Activated T-helper 1 cell treated with Interleukin-2 at 50 U/mL for 16 hours (primary cell): Measurements from ENCODE around the gene STRN4.
"Not testable (repeated sequence)": the region's sequence is repeated elsewhere in the genome, so short reads cannot be mapped to it uniquely, and the experiment has no call there.

ENCODE experiments used
- DNase-seq: peaks from one replicate; pipeline ENCODE4 v3.0.0-alpha.2; 2020; ENCODE audit warnings: low read depth

STRN4 gene

DNA sequence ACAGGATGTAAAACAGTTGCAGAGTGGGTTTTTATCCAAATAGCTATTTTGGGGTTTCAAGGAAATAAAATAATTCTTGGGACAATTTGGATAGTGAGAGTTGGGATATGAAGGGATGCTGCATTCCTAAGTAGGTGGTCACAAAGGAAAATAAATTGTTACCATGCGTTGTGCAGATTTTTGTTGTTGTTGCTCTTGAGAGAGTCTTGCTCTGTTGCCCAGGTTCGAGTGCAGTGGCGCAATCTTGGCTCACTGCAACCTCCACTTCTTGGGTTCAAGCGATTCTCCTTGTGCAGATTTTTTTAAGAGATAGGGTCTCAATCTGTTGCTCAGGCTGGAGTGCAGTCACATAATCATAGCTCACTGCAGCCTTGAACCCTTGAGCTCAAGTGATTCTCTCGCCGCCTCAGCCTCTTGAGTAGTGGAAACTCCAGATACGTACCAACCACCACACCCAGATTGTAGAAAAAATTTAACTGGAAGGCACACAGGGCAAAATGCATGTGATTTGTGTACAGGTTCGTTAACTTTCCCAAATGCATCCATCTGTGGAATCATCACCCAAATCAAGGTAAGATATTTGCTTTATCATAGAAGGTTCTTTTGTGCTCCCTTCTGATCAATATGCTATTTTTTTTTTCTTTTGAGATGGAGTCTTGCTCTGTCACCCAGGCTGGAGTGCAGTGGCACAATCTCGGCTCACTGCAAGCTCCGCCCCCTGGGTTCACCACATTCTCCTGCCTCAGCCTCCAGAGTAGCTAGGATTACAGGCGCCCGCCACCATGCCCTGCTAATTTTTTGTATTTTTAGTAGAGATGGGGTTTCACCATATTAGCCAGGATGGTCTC lies 26.1 kb upstream of the STRN4 start:
- DNase-seq, result no peak

DNA sequence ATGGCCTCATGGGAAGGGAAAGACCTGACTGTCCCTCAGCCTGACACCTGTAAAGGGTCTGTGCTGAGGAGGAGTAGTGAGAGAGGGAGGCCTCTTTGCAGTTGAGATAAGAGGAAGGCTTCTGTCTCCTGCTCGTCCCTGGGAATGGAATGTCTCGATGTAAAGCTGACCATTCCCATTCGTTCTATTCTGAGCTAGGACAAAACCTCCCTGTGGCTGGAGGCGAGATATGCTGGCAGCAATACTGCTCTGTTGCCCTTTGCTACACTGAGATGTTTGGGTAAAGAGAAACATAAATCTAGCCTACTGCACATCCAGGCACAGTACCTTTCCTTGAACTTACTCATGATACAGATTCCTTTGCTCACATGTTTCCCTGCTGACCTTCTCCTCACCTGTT lies 22.5 kb upstream of the STRN4 start:
- not testable (repeated sequence) for DNase-seq

DNA sequence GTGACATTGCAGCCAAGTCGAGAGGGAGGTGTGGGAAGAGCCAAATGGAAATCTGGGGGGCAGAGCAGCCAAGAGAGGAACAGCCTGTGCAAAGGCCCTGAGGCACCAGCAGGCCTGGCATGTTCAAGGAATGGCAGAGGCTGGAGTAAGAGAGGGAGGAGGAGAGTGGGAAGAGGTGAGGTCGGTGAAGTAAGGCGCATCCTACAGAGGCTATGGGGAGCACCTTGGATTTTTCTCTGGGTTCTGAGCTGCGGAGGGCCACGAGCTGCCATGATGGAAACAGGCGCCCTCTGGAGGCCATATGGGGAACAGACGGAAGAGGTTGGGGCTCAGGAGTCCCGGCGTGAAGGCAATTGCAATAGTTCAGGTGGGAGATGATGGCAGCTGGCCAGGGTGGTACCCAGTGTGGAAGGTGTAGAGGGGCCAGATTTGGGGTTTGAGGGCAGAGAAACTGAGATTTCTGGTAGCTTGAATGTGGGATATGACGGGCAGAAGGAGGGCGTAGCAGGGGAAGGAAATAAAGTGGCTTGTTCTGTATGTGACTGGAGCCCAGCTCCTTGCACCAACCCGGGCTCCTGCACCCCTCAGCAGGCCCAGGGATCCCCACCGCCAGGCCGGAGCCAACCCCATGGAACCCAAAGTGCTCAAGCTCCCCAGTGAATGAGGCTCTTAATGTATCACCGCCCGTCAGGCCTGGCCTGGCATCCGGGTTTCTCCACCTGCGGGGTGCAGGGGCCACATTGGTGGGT lies 20.5 kb upstream of the STRN4 start:
- DNase-seq, result no peak

DNA sequence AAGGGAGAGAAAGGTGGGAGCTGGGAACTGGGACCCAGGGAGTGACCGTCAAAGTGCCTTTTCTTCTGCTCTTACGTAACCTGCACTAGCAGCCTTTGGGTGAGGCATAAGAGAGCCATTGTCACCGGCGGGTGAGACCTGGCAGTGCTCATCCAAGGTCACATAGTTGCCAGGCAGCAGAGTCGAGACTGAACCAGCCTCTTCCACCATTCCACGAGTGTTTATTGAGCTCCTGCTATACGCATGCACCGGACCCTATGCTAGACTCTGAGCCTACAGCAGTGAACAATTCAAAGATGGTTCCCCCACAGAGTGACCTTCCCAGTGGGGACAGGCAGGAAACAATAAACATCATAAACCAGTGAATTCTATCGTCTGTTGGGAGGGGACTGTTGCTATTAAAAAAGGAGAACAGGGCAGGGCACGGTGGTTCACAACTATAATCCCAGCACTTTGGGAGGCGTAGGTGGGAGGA lies 18.6 kb upstream of the STRN4 start:
- no peak for DNase-seq

DNA sequence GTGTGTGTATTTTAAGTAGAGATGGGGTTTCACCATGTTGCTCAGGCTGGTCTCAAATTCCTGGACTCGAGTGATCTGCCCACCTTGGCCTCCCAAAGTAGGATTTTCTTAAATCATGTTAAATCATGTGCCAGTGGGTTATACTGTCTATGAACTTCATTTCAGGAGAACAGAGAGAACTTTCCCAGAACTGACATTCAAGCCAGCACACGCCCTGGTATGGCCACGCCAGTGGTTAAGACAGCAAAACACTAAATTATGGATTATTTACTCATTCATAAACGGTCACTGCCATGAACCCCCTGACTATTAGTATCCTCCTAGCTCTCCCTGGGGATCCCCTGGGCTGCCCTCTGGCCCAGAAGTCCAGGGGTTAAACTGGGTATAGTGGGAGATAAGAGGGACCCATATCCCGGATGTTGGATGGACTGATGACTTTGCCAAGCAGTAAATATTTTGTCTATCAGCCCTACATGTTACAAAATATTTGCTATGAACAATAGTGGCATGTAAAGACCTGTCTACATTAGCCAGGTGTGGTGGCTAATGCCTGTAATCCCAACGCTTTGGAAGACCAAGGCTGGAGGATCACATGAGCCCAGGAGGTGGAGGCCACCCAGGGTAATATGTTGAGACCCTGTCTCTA lies 16.1 kb upstream of the STRN4 start:
- DNase-seq, result no peak

DNA sequence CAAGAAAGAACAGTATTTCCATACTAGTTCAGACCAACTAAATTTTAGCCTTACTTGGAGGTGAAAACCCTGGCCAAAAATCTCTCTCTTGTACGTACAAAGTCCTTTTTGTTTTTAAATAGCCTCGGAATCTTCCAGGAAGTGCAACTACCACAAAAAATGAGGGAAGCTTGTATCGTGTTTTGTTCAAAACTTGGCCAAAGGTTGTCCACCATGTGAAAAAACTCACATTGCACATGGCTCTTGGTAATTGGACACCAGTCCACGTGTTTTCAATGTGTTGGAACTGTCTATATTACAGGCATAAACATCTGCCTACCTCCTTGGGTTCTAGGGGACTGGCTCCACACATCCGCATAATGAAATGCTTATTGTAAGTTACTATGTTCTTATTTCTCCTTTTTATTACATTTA lies 15.2 kb upstream of the STRN4 start:
- DNase-seq, result no peak

DNA sequence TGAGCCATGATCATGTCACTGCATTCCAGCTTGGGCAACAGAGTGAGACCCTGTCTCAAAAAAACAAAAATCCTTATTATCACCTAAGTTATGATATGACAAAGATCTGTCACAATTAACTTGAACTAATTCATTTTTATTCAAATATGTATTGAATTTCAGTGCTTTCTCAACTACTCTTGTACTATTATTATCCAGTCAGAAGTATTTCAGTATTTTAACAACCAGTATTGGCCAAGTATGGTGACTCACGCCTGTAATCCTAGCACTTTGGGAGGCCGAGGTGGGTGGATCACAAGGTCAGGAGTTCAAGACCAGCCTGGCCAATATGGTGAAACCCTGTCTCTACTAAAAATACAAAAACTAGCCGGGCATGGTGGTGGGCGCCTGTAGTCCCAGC lies 14.6 kb upstream of the STRN4 start:
- DNase-seq, result not testable (repeated sequence)

DNA sequence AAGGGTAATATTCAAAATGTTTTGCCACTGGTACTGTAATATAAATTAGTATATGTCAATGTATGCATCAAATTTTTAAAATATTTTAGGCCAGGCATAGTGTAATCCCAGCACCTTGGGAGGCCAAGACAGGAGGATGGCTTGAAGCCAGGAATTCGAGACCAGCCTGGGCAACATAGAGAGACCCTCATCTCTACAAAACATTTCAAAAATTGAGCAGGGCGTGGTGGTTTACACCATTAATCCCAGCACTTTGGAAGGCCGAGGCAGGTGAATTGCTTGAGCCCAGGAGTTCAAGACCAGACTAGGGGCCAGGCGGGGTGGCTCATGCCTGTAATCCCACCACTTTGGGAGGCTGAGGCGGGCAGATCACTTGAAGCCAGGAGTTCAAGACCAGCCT lies 14.1 kb upstream of the STRN4 start:
- no peak for DNase-seq

DNA sequence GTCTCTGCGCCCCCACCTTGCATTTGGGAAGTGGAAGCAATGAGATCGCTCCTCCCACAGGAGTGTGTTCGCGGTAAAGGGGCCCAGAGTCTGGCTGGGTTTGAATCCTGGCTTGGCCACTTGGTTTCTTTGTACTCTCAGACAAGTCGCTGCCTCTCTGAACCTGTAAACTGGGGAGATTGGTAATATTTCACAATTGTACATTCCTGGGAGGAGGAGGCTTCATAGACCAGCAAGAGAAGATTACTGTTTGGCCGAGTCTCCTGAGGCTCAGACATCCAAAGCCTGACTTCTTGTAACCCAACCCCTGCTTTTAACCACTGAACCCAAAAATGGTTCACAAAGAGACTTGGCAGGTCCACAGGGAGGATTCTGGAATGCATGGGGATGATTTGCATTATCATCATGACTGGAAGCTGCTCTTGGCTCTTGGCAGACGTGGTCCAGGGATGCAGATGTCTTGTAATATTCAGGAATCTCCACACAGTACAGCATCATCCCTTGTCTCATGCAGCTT lies 13.6 kb upstream of the STRN4 start:
- DNase-seq, result no peak

DNA sequence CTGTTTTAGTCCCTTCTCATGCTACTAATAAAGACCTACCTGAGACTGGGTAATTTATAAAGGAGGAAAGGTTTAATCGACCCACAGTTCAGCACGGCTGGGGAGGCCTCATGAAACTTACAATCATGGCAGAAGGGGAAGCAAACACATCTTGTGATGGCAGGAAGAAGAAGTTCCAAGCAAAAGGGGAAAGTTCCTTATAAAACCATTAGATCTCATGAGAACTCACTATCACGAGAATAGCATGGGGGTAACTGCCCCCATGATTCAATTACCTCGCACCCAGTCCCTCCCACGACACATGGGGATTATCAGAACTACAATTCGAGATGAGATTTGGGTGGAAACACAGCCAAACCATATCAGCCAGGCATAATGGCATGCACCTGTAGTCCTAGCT lies 13.0 kb upstream of the STRN4 start:
- no peak for DNase-seq

DNA sequence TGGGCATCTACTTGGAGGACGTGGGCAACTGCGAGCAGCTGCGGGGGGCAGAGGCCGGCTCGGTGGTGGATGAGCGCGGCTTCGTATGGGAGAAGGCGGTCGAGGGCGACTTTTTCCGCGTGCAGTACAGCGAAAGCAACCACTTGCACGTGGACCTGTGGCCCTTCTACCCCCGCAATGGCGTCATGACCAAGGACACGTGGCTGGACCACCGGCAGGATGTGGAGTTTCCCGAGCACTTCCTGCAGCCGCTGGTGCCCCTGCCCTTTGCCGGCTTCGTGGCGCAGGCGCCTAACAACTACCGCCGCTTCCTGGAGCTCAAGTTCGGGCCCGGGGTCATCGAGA lies 10.3 kb upstream of the STRN4 start:
- DNase-seq, result no peak

DNA sequence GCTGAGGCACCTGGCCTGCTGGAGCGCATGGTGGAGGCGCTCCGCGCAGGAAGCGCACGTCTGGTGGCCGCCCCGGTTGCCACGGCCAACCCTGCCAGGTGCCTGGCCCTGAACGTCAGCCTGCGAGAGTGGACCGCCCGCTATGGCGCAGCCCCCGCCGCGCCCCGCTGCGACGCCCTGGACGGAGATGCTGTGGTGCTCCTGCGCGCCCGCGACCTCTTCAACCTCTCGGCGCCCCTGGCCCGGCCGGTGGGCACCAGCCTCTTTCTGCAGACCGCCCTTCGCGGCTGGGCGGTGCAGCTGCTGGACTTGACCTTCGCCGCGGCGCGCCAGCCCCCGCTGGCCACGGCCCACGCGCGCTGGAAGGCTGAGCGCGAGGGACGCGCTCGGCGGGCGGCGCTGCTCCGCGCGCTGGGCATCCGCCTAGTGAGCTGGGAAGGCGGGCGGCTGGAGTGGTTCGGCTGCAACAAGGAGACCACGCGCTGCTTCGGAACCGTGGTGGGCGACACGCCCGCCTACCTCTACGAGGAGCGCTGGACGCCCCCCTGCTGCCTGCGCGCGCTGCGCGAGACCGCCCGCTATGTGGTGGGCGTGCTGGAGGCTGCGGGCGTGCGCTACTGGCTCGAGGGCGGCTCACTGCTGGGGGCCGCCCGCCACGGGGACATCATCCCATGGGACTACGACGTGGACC lies 9.7 kb upstream of the STRN4 start:
- DNase-seq, result no peak

DNA sequence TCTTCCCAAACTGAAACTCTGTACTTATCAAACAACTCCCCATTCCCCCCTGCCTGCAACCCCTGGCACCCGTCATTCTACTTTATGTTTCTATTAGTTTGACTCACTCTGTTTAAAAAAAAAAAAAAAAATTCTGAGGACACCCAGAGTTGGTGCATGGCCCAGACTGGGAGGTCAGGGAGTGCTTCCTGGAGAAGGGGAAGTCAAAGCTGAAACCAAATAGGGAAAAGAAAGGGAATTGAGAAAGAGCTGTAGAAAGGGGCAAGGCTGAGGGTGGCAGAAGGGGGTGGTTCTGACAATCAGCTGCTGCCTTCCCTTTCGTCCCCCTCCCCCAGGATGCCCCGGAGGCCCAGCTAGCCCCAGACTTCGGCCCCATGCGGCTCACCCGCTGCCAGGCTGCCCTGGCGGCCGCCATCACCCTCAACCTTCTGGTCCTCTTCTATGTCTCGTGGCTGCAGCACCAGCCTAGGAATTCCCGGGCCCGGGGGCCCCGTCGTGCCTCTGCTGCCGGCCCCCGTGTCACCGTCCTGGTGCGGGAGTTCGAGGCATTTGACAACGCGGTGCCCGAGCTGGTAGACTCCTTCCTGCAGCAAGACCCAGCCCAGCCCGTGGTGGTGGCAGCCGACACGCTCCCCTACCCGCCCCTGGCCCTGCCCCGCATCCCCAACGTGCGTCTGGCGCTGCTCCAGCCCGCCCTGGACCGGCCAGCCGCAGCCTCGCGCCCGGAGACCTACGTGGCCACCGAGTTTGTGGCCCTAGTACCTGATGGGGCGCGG lies 9.0 kb upstream of the STRN4 start:
- no peak for DNase-seq

DNA sequence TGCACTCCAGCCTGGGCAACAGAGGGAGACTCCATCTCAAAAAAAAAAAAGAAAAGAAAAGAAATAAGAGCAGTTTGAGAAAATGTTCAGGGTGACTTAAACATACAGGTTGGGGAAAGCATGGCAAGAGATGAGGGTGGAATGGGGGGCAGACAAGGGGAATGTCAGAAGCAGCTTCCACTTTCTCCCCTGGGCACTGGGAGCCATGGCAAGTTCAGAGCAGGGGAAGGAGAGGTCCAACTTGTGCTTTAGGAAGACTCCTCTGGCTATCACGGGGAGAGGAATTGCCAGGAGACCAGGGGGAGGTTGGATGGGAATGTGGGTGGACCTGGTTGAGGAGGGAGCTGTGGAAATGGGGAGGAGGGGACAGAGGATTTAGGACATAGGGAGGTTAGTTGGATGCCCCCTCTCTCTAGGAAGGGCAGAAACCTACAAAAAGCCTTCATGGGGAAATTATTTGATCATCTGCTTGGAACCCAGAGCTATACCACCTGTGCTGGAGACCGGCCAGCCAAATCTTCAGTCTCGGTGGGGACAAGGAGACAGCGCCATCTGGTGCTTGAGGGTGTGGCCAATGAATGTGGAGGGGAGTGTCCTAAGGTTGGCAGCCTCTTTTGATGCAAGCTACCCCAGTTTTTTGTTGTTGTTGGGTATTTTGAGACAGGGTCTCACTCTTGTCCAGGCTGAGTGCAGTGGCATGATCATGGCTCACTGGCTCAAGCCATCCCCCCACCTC lies 7.3 kb upstream of the STRN4 start:
- peak; percentile 43 for DNase-seq

DNA sequence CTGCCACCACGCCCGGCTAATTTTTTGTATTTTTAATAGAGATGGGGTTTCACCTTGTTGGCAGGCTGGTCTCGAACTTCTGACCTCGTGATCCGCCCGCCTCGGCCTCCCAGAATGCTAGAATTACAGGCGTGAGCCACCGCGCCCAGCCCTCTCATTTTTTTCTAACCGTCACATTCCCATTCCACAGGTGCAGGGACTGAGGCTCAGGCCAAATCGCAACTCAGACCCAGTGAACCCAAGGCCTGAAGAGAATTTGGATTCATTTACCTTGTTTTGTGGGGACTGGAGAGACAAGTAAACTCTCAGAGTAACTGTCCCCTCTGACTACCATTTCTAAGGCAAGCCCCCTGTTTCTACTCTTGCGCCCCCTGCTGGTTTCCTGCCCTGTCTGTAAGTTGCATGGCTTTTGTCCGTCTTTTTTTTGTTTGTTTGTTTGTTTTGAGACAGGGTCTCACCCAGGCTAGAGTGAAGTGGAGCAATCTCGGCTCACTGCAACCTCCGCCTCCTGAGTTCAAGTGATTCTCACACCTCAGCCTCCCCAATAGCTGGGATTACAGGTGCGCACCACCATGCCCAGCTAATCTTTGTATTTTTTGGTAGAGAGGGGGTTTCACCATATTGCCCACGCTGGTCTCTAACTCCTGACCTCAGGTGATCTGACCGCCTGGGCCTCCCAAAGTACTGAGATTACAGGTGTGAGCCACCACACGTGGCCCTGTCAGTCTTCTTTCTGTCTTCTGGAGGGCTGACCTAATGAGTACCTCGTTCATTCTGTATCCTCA lies 2.3 kb upstream of the STRN4 start:
- DNase-seq, result peak; percentile 49

DNA sequence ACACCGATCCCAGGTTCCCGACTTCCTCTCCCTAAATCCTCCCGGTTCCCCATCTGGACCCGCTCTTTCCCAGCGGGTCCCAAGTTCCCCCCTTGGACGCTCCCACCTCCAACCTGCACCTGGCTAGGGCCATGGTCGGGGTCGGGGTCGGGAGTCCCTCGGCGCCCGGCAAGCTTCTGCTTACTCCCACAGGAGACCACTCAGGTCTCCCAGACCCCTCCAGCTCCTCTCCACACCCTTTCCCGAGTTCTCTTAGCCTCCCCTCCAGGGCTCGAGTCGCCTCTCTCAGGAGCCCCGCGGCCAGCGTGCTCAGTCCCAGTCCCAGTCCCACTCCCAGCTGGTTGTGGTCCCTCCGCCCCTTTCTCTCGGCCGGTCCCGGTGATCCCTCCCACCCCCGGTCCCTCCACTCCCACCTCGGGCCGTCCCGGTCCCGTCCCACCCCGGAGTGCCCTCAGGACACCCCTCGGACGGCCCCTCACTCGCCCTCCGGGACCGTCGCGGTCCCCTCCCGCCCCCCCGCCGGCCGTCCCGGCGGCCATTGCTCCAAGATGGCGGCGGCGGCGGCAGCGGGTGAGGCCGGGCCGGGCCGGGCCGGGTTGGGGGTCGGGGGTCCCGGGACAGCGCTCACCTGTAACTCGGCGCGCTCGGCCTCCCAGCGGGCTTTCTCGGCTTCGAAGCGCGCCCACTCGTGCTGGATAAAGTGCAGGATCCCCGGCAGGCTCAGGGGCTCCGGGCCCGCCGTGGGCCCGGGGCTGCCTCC lies 549 bp downstream of the STRN4 start, which contains the start of gene FKRP:
TSS of gene FKRP (plus strand) at position 537 of the 760 bp plus-strand sequence. CDS start 9,394 bp downstream, outside the sequence.
- DNase-seq, result peak; percentile 14

DNA sequence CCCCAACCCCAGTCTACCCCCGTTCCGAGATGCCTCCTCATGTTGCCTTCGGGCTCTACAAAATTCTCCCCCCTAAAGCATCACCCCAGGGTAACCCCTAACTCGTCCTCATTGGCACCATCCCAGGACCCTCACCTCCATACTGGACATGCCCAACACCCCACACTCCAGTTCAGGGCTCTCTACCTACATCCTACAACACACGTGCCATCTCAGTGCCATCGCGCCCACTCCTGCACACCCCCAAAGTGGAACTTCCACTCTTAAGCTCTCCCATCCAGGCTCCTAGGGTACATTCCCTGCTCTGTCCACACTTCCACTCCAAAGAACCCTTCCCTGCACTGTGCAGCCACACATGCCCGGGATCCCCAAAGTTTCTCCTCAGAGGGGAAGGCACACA lies 1.2 kb downstream of the STRN4 start:
- no peak for DNase-seq

DNA sequence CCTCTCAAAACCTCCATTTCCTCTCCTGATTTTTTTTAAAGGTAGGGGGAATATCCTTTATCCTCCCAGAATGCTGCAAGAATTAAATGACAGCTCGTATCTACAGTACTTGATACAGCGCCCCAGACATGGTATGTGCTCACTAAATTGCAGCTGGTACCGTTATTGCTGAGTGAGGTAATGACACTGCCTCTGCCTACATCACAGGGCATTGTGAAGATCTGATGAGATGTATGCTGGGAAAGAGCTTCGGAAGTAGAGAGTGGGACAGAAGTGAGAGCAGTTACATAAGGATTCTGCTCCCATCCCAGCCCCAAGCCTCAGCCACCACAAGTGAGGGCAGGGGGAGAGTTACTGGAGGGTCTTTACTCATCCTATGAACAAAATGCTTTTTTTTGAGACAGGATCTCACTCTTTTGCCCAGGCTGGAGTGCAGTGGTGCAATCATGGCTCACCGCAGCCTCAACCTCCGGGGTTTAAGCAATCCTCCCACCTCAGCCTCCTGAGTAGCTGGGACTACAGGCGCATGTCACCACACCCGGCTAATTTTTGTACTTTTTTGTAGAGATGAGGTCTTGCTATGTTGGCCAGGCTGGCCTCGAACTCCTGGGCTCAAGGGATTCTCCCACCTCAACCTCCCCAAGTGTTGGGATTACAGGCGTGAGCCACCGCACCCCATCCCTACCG lies 2.1 kb downstream of the STRN4 start:
- DNase-seq, result no peak
